Prostate gland (tissue), 2 donors: ENCODE measurements around the gene PSMG1.

Source experiments
- CTCF ChIP-seq, 4 experiments: fragments of 200-600 bp in 2 of 4; fragments of 450-650 bp in 2 of 4; sonication (generic) in 2 of 4; IDR thresholded peaks; 1 replicate in 3 of 4; 2 replicates in 1 of 4; pipeline ENCODE4 v1.5.1; 2016 to 2019; ENCODE audit warnings: antibody characterized with exemption in 4 of 4, mild to moderate bottlenecking in 2 of 4, moderate library complexity in 2 of 4
- POLR2A ChIP-seq: fragments of 450-650 bp; IDR thresholded peaks from one replicate; pipeline ENCODE4 v1.6.1; 2016; ENCODE audit warnings: antibody characterized with exemption, mild to moderate bottlenecking
- POLR2AphosphoS5 ChIP-seq: sonication (generic); formaldehyde crosslinking; IDR thresholded peaks from one replicate; pipeline ENCODE4 v1.6.1; 2017; ENCODE audit warnings: antibody characterized with exemption

GRCh38 chr21:39152271-39152670 is 31.0 kb downstream of the PSMG1 start:
- TF ChIP-seq POLR2A (no peak), CTCF (IDR thresholded peaks at IDR 0.05) (no peak), POLR2AphosphoS5 (no peak)
